Body of pancreas (tissue), 4 donors: Measurements from ENCODE around the gene ACTN4. TPM values are rescaled to one million over a fixed set of nuclear protein-coding genes. Genes with fewer than 3 reads are reported as not detected.

Experiments
- ATAC-seq: fragments of 150-250 bp; one replicate; pipeline ENCODE4 v1.9.1; 2016
- DNase-seq, 4 donors: peaks; one replicate each; pipeline ENCODE4 v3.0.0-alpha.2; 2019
- H3K27ac ChIP-seq, 4 donors: fragments of 200-600 bp; sonication (generic); 1 replicate in 3 of 4; 2 replicates in 1 of 4; pipeline versions ENCODE4 v1.5.1 to v1.6.1; 2016 to 2019; ENCODE audit warnings: mild to moderate bottlenecking in 1 of 4, mixed read lengths in 1 of 4, moderate library complexity in 1 of 4
- H3K27me3 ChIP-seq, 2 donors: fragments of 200-600 bp; sonication (generic); one replicate each; pipeline ENCODE4 v1.6.0; 2016; ENCODE audit warnings: mild to moderate bottlenecking in 1 of 2
- H3K36me3 ChIP-seq, 2 donors: fragments of 200-600 bp; sonication (generic); replicated peaks in 1 of 2; 2 replicates each; pipeline ENCODE4 v1.5.1; 2016; ENCODE audit warnings: low read depth in 2 of 2; ENCODE audit not compliant: insufficient read depth in 1 of 2
- H3K4me1 ChIP-seq: fragments of 200-600 bp; sonication (generic); one replicate; pipeline ENCODE4 v1.6.0; 2016
- H3K4me3 ChIP-seq, 2 donors: fragments of 200-600 bp; sonication (generic); 1 replicate in 1 of 2; 2 replicates in 1 of 2; pipeline ENCODE4 v1.5.1; 2016 to 2019
- H3K9me3 ChIP-seq, 3 donors: fragments of 200-600 bp; sonication (generic); 1 replicate in 2 of 3; 2 replicates in 1 of 3; pipeline ENCODE4 v1.5.1; 2016
- CTCF ChIP-seq, 7 experiments: fragments of 450-650 bp in 4 of 7; fragments of 200-600 bp in 3 of 7; sonication (generic) in 3 of 7; IDR thresholded peaks; one replicate each; pipeline ENCODE4 v1.5.1; 2016 to 2019; ENCODE audit warnings: antibody characterized with exemption in 7 of 7
- POLR2A ChIP-seq, 3 donors: fragments of 450-650 bp; IDR thresholded peaks; one replicate each; pipeline ENCODE4 v1.6.1; 2016; ENCODE audit warnings: antibody characterized with exemption in 3 of 3, mild to moderate bottlenecking in 2 of 3
- WGBS, 2 donors: methylation state at CpG; one replicate each; pipeline ENCODE4 v1.1.5; 2017; 5-methylcytosine and 5-hydroxymethylcytosine counted together
- intact Hi-C: fragments of 100-400 bp; cut with DNase I; formaldehyde crosslinking; loops from one replicate; pipeline ENCODE4 v1.15.1; 2023
- total RNA-seq, 2 donors: library from RNA; depleted of rRNA; stranded (reverse); fragments of >200 nt; gene quantifications; one replicate each; pipeline ENCODE4 v1.1.0, GENCODE V29; 2016

ACTN4 gene
- total RNA-seq, 2 donors from 2014 or later = 143 to 148 TPM

GRCh38 chr19:38682872-38683392 lies 35.5 kb downstream of the ACTN4 start:
- ATAC-seq (no peak), DNase-seq (no peak)
- H3K27me3 ChIP-seq = no peaks in the 10 kb centered on the region
- WGBS, 2 donors = 76 to 80% methylated on average over 7 of the region's 7 CpGs
- H3K27ac ChIP-seq = peak overlapping the region; percentile 93 to 99 (median 98)
- peaks cover 97% of the 10 kb centered on the region for H3K4me1 ChIP-seq
- TF ChIP-seq POLR2A (IDR thresholded peaks at IDR 0.05) (no peak), CTCF (IDR thresholded peaks at IDR 0.05) (no peak)
- no peak overlapping the region for H3K4me3 ChIP-seq
- no peaks in the 10 kb centered on the region for H3K9me3 ChIP-seq
- no peaks in the 10 kb centered on the region for H3K36me3 ChIP-seq
- intact Hi-C loops = no loop called here

GRCh38 chr19:38683393-38684077 lies 36.1 kb downstream of the ACTN4 start:
- WGBS, 2 donors = 11 to 15% methylated on average over 8 to 10 of the region's 10 CpGs
- Histone ChIP-seq H3K27ac (peak overlapping the region; percentile 93 to 99 (median 98)), H3K36me3 (no peaks in the 10 kb centered on the region), H3K4me3 (no peak overlapping the region), H3K27me3 (no peaks in the 10 kb centered on the region), H3K9me3 (no peaks in the 10 kb centered on the region), H3K4me1 (peaks cover 97% of the 10 kb centered on the region)
- TF ChIP-seq CTCF (IDR thresholded peaks at IDR 0.05) = peak in 1 of 7 experiments; percentile 11
- peak in 2 of 3 donors; percentile 70 to 71 for TF ChIP-seq POLR2A (IDR thresholded peaks at IDR 0.05)
- DNase-seq (peak; percentile 95 to 98 (median 97)), ATAC-seq (peak; percentile 92)
- intact Hi-C loops = no loop called here

GRCh38 chr19:38684078-38684861 lies 36.8 kb downstream of the ACTN4 start:
- intact Hi-C loops = no loop called here
- H3K9me3 ChIP-seq = no peaks in the 10 kb centered on the region
- TF ChIP-seq CTCF (IDR thresholded peaks at IDR 0.05) (no peak), POLR2A (IDR thresholded peaks at IDR 0.05) (no peak)
- H3K4me3 ChIP-seq = no peak overlapping the region
- ATAC-seq = peak; percentile 24
- H3K27ac ChIP-seq = peak overlapping the region; percentile 93 to 99 (median 98)
- DNase-seq = peak in 2 of 4 donors; percentile 63 to 64
- WGBS, 2 donors = 38 to 55% methylated on average over 7 of the region's 7 CpGs
- peaks cover 97% of the 10 kb centered on the region for H3K4me1 ChIP-seq
- no peaks in the 10 kb centered on the region for H3K36me3 ChIP-seq
- H3K27me3 ChIP-seq = no peaks in the 10 kb centered on the region

GRCh38 chr19:38684862-38685665 lies 37.6 kb downstream of the ACTN4 start:
- H3K4me1 ChIP-seq = peaks cover 97% of the 10 kb centered on the region
- H3K27ac ChIP-seq = peak overlapping the region; percentile 93 to 99 (median 98)
- H3K4me3 ChIP-seq = no peak overlapping the region
- no peaks in the 10 kb centered on the region for H3K36me3 ChIP-seq
- ATAC-seq (no peak), DNase-seq (no peak)
- intact Hi-C loops = no loop called here
- TF ChIP-seq CTCF (IDR thresholded peaks at IDR 0.05) (no peak), POLR2A (IDR thresholded peaks at IDR 0.05) (no peak)
- no peaks in the 10 kb centered on the region for H3K27me3 ChIP-seq
- WGBS, 2 donors = 91 to 93% methylated on average over 12 to 15 of the region's 15 CpGs
- H3K9me3 ChIP-seq = no peaks in the 10 kb centered on the region
